IPS-15b (cell line): ENCODE data around the gene SGMS1.
"Not testable (repeated sequence)": the region's sequence is repeated elsewhere in the genome, so short reads cannot be mapped to it uniquely, and the experiment has no call there.

Source experiments
- H3K27me3 ChIP-seq: one replicate; pipeline ENCODE4 v1.6.1; 2013; ENCODE audit warnings: low read length; ENCODE audit not compliant: control insufficient read depth, insufficient read depth
- H3K36me3 ChIP-seq: one replicate; pipeline ENCODE4 v1.6.1; 2013; ENCODE audit warnings: low read length; ENCODE audit not compliant: control insufficient read depth, insufficient read depth
- H3K4me1 ChIP-seq: one replicate; pipeline ENCODE4 v1.6.1; 2013; ENCODE audit warnings: mild to moderate bottlenecking, low read length; ENCODE audit not compliant: control insufficient read depth, insufficient read depth
- H3K4me3 ChIP-seq: one replicate; pipeline ENCODE4 v1.5.1; 2013; ENCODE audit warnings: low read depth, low read length
- H3K9ac ChIP-seq: one replicate; pipeline ENCODE4 v1.6.1; 2013; ENCODE audit warnings: low read depth, mild to moderate bottlenecking, low read length
- H3K9me3 ChIP-seq: one replicate; pipeline ENCODE4 v1.6.1; 2013; ENCODE audit warnings: mild to moderate bottlenecking, low read length; ENCODE audit not compliant: control insufficient read depth, insufficient read depth

The SGMS1 gene

GRCh38 chr10:50534748-50535376, 88.9 kb downstream of the SGMS1 start:
- not testable (repeated sequence) for H3K27me3 ChIP-seq, H3K9me3 ChIP-seq, H3K4me1 ChIP-seq, H3K4me3 ChIP-seq, H3K9ac ChIP-seq, H3K36me3 ChIP-seq

GRCh38 chr10:50533296-50533695, 90.5 kb downstream of the SGMS1 start:
- Histone ChIP-seq H3K4me1 (no peaks in the 10 kb centered on the region), H3K36me3 (no peaks in the 10 kb centered on the region), H3K9ac (no peak overlapping the region), H3K27me3 (no peaks in the 10 kb centered on the region), H3K9me3 (no peaks in the 10 kb centered on the region), H3K4me3 (no peak overlapping the region)

- H3K36me3 ChIP-seq, result no peaks in the 10 kb centered on the region
These were observed 92.2 kb downstream of the SGMS1 start for GRCh38 chr10:50531388-50532077.

GRCh38 chr10:50529660-50530059, 94.1 kb downstream of the SGMS1 start:
- Histone ChIP-seq H3K36me3 (no peaks in the 10 kb centered on the region), H3K27me3 (no peaks in the 10 kb centered on the region), H3K4me1 (peaks cover 8% of the 10 kb centered on the region), H3K9me3 (no peaks in the 10 kb centered on the region), H3K9ac (no peak overlapping the region), H3K4me3 (no peak overlapping the region)

More at GRCh38 chr10:50531388-50532077, 92.2 kb downstream of the SGMS1 start:
- Histone ChIP-seq H3K27me3 (no peaks in the 10 kb centered on the region), H3K4me3 (no peak overlapping the region), H3K4me1 (no peaks in the 10 kb centered on the region), H3K9me3 (no peaks in the 10 kb centered on the region), H3K9ac (no peak overlapping the region)

GRCh38 chr10:50528206-50528605, 95.5 kb downstream of the SGMS1 start:
- Histone ChIP-seq H3K9me3 (no peaks in the 10 kb centered on the region), H3K4me1 (peaks cover 19% of the 10 kb centered on the region), H3K4me3 (no peak overlapping the region), H3K9ac (no peak overlapping the region), H3K27me3 (no peaks in the 10 kb centered on the region), H3K36me3 (no peaks in the 10 kb centered on the region)

GRCh38 chr10:50527442-50528043, 96.2 kb downstream of the SGMS1 start:
- H3K36me3 ChIP-seq, result no peaks in the 10 kb centered on the region
- no peaks in the 10 kb centered on the region for H3K27me3 ChIP-seq

GRCh38 chr10:50526185-50526584, 97.6 kb downstream of the SGMS1 start:
- H3K4me1 ChIP-seq, result peaks cover 27% of the 10 kb centered on the region
- no peak overlapping the region for H3K4me3 ChIP-seq
- no peaks in the 10 kb centered on the region for H3K36me3 ChIP-seq
- no peaks in the 10 kb centered on the region for H3K9me3 ChIP-seq
- no peak overlapping the region for H3K9ac ChIP-seq
- H3K27me3 ChIP-seq, result no peaks in the 10 kb centered on the region

More at GRCh38 chr10:50527442-50528043, 96.2 kb downstream of the SGMS1 start:
- H3K4me3 ChIP-seq, result no peak overlapping the region
- no peak overlapping the region for H3K9ac ChIP-seq
- H3K9me3 ChIP-seq, result no peaks in the 10 kb centered on the region
- H3K4me1 ChIP-seq, result peaks cover 24% of the 10 kb centered on the region

GRCh38 chr10:50523357-50523756, 100.4 kb downstream of the SGMS1 start:
- Histone ChIP-seq H3K27me3 (no peaks in the 10 kb centered on the region), H3K4me1 (peaks cover 27% of the 10 kb centered on the region), H3K9me3 (no peaks in the 10 kb centered on the region), H3K9ac (no peak overlapping the region), H3K36me3 (no peaks in the 10 kb centered on the region), H3K4me3 (no peak overlapping the region)

- Histone ChIP-seq H3K36me3 (no peaks in the 10 kb centered on the region), H3K27me3 (no peaks in the 10 kb centered on the region), H3K4me3 (no peak overlapping the region), H3K9ac (no peak overlapping the region), H3K4me1 (peaks cover 27% of the 10 kb centered on the region), H3K9me3 (no peaks in the 10 kb centered on the region)
These were observed 100.8 kb downstream of the SGMS1 start for GRCh38 chr10:50522908-50523307.

GRCh38 chr10:50520115-50520514, 103.6 kb downstream of the SGMS1 start:
- peaks cover 19% of the 10 kb centered on the region for H3K4me1 ChIP-seq
- H3K9ac ChIP-seq, result no peak overlapping the region
- no peaks in the 10 kb centered on the region for H3K27me3 ChIP-seq
- no peaks in the 10 kb centered on the region for H3K36me3 ChIP-seq
- no peak overlapping the region for H3K4me3 ChIP-seq
- H3K9me3 ChIP-seq, result no peaks in the 10 kb centered on the region

GRCh38 chr10:50517626-50518025, 106.1 kb downstream of the SGMS1 start:
- Histone ChIP-seq H3K4me1 (peaks cover 3% of the 10 kb centered on the region), H3K36me3 (no peaks in the 10 kb centered on the region), H3K9ac (no peak overlapping the region), H3K9me3 (no peaks in the 10 kb centered on the region), H3K4me3 (no peak overlapping the region), H3K27me3 (no peaks in the 10 kb centered on the region)

GRCh38 chr10:50516171-50516570, 107.6 kb downstream of the SGMS1 start:
- H3K4me1 ChIP-seq, result no peaks in the 10 kb centered on the region
- H3K4me3 ChIP-seq, result no peak overlapping the region
- no peak overlapping the region for H3K9ac ChIP-seq
- no peaks in the 10 kb centered on the region for H3K36me3 ChIP-seq
- H3K9me3 ChIP-seq, result no peaks in the 10 kb centered on the region
- H3K27me3 ChIP-seq, result no peaks in the 10 kb centered on the region
